Stimulated activated CD8-positive, alpha-beta memory T cell treated with anti-CD3 and anti-CD28 coated beads, Interleukin-12 subunit alpha, Interleukin-12 subunit beta, amount 100 ng/mL, for 1 hour (primary cell): Measurements from ENCODE around the gene NACC2.

Source experiments
- DNase-seq: peaks from one replicate; pipeline ENCODE4 v3.0.0-alpha.2; 2020; ENCODE audit warnings: low read depth

NACC2 gene

DNA sequence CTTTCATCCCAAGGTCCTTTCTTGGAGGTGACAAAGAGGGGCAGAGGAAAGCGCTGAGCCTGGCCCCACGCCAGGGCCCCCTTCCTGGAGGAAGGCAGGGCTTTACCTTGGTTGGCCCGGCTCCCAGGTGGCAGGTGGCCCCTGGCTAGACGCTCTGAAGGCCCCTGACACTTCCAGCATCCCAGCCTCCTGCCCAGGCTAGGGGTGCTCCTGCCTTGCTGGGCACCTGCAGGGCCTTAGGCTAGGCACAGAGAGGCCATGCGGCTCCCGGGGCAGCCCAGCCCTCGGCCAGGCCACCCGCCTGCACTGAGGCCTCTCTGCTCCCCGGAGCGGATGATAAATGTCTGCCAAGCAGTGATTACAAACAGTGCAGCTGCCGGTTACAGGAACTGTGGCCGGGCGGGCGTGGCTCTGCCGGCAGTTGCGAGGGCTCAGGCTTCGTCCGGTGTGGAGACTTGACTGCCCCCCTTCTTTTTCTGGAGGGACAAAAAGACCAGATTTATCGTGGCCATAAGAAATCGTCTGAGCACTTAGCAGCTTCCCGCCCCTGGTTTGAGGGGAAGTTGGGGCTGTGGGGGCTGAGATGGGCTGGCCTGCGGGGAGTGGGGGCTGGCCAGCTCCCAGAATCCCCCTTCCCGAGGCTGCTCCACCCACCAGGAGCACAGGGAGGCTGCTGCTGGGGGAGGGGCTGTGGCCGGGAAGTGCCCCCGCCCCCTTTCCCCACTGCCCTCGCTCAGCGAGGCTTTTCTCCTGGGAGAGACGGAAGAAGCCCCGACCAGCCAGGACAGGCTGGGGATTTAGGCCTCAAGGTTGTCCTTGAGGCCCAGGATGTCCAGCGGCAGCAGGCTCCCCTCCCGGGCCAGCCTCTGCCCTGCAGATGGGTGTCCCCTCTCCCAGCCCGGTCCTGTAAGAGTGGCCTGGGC lies 102.3 kb downstream of the NACC2 start:
- no peak for DNase-seq

GRCh38 chr9:135991771-135992170 lies 103.3 kb downstream of the NACC2 start:
- no peak for DNase-seq

DNA sequence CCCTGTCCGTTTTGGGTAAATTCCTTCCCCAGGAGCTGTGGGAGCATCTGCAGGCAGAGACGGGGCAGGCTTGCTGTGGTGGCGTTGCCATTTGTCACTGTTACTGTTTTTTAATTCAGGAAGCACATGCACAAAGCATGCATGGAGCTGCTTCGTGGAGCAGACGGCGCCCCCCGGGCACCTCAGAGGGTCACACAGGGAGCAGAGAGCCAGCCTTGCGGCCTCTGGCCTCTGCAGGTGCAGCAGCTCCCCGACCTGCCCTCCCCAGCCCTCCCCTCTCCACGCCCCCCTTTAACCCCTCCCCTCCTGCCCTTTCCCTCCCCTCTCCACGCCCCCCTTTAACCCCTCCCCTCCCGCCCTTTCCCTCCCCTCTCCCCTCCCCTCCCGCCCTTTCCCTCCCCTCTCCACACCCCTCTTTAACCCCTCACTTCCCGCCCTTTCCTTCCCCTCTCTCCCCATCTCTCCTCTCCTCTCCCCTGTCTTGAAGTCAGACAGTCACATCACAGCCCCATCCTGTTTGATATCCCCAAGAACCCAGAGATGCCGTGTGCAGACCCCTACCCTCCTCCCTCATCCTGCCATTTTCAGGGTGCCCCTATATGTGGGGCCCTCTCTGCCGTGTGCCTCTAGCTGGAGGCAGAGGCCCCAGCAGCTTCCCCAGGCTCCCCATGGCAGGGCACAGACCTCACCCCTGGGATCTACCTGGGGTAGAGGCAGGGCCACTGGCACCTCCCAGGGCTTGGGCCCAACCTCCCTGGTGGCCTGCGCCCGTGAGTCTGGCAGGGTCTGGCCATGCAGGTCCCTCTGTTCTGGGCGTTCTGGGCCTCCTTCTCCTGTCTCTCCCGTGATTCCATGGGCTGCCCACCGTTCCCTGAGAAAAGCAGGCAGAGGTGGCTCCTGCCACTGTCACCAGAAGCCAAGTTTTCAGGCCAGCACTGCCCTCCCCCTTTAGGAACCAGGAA lies 104.3 kb downstream of the NACC2 start:
- DNase-seq: no peak

GRCh38 chr9:135989722-135990467 lies 105.2 kb downstream of the NACC2 start:
- DNase-seq: no peak

DNA sequence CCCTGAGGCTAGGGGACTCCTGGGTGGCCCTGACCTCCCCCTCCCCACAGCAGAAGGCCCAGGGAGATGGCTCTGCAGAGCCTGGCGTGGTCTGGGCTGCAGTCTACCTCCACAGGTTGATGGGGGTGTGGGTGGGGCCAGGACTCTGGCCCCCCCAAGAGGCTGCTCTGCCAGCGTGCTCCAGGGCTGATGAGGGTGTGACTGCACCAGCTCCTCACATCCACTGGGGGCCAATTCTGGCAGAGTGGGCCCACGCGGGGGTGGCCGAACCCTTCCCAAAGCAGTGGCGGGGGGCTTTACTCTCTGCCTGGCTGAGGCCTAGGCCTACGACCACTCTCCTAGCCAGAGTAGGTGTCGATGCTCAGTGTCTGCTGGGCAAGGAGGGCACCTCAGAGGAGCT lies 105.9 kb downstream of the NACC2 start:
- no peak for DNase-seq

GRCh38 chr9:135988493-135988892 lies 106.6 kb downstream of the NACC2 start:
- no peak for DNase-seq

- DNase-seq: no peak
These were observed 107.2 kb downstream of the NACC2 start for GRCh38 chr9:135987838-135988404.

GRCh38 chr9:135986605-135987004 lies 108.5 kb downstream of the NACC2 start:
- no peak for DNase-seq

DNA sequence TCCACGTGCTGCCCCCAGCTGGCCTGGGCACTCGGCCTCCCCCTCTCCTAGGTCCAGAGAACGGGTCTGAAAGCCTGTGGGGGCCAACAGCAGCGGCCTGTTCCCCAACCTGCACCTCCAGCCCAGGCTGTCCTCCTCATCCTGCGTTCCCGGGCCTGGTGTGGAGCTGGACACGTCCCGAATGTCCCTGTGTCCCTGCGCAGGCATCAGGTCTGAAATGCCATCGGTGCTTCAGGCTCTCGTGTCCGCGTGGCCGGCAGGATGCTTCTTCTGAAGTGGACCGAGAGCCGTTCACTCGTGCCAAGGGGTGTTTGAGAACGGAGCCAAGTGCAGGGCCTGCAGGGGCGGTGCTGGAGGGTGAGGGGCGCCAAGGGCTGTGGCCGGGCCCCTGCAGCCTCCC lies 109.2 kb downstream of the NACC2 start:
- no peak for DNase-seq

GRCh38 chr9:135985459-135985774 lies 109.7 kb downstream of the NACC2 start:
- no peak for DNase-seq

DNA sequence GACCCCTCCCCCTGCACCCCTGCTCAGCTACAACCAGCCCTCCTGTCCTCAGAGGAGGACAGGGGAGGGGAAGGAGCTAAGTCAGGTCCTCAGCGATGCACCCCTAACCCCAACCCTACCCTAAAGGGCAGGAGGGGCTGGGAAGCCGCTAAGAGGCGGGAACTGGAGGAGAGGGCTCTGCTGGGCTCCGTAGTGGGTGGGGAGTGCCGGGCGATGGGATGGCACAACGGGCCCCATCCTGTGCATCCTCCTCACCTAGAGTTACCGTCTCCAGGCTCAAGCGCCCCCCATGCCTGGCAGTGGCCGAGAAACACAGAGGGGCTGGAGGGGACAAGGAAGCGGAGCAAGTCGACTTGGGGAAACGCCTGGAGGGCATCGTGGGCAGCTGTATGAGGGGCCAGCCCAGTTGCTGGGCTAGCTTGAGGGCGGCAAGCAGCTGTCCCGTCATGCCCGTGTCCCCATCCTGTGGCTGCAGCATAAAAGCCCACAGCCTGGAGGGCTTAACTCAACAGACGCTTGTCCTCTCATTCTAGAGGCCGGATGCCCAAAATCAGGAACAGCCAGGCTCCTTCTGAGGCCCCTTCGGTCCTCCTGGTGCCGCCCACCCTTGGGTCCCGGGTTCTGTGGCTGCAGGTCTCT lies 110.9 kb downstream of the NACC2 start:
- DNase-seq: no peak

DNA sequence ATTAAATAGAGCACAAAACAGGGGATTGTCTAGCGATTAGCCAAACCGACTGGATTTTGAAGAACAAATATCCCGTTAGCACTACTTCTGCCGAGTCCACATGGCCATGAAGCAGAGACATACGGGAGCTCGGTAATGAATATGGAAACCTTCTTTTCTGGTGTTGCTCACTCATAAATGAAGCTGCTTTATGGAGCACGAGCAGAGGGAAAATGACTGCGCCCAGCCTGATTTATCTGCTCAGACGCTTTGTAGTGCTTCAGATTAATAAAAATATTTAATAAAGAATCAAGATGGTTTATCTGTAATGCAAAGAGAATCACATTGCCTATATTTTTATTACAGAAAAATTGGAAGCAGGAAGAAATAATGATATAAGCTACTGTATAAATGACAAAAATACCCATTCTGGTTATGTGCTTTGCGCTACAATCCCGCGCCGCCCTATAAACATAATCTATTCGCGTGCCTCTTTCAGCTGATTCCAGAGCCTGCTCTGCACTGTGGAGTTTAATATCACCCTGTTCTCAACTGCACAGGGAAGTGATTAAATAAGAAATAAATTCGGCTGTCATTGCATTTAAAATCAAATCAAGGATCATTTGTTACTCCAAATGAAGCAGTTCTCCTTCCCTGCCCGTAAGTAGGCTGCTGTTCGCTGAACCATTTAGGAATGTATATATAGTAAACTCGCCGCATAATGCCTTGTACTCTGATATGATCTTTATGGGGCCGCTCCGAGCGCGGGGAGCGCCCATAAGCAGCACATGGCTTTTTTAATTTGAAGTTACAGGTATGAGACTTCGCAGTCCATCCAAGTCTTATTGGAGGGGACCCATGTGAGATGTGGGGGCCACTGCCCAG lies 111.6 kb downstream of the NACC2 start:
- DNase-seq: no peak

GRCh38 chr9:135982499-135983207 lies 112.4 kb downstream of the NACC2 start:
- DNase-seq: no peak

DNA sequence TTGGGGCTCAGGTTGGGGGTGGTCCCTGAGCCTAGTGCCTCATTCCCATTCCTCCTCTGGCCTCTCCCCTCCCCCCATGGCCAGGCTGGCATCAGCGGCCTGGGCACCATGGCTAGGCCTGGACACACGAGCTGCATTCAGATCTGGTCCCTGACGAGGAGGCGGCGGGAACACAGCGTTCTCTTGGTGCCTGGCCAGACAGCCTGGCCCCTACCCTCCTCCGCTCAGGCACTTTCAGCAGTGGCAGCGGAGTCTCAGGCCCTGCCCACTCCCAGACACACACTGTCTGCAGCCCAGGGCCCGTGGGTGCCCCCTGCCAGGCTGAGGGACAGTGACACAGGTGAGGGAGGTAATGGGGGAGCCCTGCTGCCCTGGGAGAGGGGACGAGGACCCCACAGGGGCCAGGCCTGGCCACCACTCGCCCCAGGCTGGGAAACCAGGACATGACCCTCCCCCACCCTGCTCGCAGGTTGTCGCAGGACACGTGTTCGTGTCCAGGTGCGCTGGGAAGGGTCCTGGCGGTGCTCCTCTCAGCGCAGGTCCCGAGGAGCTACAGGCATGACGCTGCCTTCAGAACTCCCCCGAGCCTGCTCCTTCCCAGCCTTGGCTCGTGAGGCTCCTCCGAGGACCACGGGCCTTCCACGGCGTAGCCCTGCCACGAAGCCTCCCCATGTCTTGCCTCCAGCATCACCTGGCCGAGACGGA lies 114.0 kb downstream of the NACC2 start:
- no peak for DNase-seq

DNA sequence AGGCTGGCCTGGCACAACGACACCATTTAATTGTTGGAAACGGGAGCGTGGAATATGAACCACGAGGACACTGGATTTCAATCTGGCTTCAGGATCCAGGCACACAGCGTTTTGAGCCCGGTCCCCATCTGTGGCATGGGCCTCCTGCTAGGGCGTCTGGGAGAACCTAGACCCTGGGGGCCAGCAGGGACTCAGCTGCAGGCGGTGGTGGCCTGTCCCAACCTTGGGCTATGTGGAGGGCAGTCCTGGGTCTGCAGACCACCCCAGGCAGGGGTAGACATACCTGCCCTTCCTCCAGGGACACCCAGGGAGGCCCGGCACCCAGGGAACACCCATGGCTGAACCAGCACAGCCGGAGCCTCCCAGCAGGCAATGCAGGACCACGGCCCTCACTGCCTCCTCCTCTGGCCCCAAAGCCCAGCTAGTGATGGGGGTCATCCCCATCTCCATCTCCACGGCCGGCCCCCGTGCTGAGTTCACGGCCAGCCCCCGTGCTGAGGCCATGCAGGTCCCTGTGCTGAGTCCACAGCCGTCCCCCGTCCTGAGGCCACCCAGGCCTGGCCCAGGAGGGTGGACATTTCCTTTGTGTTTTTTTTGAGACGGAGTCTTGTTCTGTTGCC lies 115.4 kb downstream of the NACC2 start:
- DNase-seq: no peak

DNA sequence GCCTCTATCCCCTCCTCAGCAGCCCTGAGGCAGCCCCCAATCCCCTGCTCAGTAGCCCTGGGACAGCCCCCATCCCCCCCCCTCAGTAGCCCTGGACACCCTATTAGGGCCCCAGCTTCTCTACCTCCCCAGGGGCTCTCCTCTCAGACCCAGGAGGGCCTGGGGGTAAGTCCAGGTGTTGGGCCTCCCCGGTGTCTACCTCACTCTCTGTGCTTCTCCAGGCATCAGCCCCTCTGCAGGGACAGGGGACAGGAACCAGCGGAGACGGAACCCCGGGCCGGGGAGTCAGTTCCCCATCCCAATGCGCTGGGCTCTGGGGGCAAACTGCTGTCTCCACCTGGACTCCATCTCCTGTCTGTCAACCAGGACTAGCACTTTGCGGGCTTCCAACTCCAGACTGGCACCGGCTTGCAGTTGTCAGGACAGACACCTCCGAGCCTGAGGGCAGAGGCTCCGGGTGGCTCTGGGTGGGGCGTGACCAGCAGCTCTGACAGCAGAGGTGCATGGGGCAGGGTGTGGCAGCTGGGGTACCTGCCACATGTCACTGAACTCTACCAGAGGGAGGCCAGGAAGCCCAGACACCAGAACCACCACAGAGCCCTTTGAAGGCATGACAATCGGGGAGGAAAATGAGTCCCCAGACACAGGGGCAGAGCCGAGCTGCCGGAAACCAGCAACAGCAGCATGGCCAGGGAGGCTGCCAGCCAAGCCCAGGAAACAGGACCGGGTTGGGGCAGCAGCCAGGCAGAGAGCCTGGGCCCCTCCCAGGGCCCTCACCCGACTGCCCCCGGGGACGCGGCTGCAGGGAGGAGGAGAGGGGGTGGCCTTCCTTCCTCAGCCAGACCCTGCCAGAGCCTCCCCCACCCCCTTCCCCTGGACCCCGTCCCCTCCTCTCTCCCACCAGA lies 116.2 kb downstream of the NACC2 start:
- peak; percentile 39 for DNase-seq

- DNase-seq: no peak
These were observed 118.1 kb downstream of the NACC2 start for GRCh38 chr9:135976944-135977343.

DNA sequence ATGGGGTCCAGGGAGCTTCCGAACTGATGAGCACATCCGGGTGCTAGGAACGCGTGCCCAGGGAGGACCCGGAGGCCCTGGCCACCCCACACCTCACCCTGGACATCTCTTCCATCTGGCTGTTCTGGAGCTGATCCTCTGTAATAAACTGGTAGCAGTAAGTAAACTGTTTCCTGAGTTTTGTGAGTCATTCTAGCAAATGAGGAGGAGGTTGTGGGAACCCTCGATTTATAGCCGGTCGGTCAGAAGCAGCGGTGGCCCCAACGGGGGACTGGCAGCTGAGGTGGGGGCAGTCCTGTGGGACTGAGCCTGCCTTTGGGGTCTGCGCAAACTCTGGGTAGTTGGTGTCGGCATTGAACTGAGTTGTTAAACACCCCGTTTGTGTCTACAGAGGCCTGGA lies 118.6 kb downstream of the NACC2 start:
- DNase-seq: no peak
